ENCODE measurements around the gene TMEM106C.

Gene TMEM106C

DNA sequence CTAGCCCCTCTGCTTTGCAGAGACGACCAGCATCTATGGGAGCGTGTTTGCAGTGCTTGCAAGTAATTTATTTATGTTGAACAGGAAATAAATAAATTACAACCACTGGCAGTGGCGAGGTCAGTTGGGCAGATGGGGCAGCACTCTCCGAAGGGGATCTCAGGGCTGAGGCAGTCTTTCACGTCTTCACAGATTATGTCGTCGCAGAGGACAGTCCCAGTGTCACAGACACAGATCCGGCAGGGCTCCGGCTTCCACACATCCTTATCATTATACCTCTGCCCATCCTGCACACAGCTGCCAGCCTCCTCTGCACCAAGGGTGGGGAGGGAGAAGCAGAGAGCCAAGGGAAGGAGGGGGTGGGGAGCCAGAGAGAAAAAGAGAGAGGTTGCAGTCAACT is 36.4 kb downstream of the TMEM106C start:
- DNase-seq = no peak

DNA sequence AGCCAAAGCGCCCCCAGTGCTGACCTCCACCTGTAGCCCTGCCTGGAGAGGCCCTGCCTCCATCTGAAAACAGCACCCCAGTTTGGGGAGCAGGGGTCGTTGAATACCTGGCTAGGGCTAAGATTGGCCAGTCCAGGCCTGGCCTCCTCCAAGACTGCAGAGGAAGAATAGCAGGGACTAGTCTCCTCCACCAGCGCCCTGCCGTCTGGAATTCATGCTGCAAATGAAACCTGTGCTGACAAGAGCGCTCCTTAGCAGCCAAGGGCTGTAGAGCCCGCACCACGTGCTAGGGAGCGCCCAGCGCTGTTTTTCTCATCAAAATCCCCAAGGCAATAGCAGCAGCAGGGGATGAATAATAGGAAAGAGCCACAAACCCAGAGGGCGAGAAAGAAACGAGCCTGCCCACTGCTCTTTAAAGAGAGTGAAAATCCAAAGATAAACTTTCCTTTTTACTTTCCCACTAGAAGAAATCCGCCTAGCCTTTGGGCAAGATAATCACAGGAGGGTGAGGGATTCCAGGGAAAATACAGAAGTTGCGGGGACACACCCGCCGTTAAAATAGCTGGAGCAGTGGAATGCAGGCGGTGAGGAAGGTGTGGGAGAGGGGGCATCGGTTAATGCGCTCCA is 37.6 kb downstream of the TMEM106C start:
- DNase-seq = peak in 1 of 2 experiments; percentile 32

DNA sequence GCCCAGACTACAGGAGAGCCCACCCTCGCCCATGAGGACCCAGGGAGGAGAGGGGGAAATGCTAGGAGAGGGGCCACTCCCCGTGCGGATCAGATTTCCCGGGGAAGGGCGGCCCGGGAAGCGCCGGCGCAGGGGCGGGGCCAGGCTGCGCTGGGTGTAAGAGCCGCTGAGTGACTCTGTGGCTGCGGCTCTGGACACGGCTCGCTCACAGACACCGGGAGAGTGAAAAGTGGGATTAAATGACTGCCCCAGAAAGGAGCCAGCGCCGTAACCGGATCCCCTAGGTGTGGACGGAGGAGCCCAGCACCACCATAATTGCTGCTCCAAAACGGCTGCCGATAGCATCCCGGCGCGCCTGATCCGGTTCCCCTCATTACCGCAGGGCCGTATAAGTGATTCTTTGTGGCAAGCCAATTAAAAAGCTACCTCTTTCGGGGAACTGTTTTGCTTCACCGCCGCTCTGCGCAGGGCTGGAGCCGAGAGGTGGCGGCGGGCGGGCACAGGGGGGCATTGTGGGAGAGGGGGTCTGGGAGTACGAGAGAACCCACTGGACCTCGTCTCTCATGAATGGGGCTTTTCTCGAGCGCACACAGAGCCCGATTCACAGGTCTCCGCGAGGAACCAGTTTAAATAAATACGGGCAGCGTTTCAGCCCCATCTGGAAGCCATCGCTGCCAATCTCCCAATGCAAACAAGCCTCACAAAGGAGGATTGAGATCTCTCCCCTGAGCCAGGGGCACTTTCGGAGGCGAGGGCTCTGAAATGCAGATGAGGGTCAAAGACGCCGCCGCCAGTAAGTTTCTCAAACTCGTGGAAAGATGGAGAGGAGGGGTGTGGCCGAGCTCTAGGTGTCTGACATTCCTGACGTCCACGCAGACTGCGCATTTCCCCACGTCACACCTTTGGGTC is 38.4 kb downstream of the TMEM106C start:
- DNase-seq = peak in 1 of 2 experiments; percentile 20

DNA sequence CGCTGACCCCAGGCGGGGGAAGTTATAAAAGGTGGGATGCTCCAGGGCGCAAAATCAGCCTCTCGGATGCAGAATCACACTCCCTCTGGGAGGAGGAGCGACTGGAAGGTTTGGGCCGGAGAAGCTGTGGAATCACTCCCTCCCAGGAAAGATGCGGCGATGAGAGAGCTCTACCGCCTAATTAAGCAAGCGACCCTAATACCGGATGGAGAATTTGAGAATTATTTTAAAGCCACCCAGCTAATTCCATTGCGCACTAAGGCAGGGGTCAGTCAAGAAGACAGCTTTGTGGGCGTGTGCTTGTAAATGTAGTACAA is 39.0 kb downstream of the TMEM106C start:
- no peak for DNase-seq

DNA sequence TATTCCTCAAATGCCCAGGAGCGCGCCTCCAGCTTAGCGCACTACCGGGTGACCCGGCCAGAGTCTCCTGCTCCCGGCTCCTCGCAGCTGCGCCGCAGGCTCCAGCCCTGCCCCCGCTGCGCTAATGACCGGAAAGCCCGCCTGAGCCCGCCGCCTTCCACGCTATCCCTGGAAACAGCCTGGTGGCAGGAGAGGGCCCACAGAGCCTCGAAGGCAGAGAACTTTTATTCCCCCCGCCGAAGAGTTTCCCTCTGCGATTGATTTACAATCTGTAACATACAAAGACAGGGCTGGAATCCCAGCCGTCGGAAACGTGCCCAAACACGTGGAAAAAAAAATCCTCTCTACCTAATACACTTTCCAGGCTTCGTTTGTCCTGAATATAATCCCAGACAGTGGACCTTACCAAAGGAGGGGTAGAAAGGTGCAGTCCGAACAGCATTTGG is 39.4 kb downstream of the TMEM106C start:
- DNase-seq = no peak

DNA sequence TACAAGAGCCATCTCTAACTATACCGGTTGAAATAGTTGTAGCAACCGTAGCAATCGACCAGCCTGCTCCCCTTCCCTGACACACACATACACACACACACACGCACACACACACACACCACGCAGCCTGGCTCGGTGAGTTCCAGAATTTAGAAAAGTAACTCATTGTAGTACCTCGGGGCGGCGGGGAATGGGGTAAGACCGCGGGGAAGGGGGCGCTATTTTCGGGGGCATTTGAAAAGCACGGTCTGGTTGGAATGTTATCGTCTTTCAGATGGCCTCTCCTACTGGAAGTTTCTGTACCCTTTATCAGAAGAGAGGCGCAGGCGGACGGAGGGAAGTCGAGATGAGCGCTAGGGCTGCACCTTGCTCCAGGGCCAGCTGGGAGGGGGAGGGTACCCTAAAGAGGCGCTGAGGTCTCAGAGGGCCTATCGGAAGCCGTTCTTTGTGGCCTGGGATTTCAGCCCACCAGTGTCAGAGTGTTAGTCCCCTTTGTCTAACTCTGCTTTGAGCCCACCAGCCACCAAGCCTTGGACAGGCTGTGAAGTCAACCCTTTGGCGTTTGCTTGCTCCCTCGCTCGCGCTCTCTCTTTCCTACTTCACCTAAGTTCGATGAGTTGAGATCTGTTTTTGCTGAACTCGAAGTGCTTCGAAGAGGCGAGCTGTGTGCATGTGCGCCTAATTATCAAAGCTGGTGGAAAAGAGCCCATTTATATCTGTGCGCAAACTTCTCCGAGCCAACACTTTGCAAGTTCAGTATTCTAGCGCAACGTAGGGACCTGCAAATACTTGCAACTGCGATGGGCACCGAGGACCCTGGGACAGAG is 40.0 kb downstream of the TMEM106C start:
- DNase-seq = no peak

DNA sequence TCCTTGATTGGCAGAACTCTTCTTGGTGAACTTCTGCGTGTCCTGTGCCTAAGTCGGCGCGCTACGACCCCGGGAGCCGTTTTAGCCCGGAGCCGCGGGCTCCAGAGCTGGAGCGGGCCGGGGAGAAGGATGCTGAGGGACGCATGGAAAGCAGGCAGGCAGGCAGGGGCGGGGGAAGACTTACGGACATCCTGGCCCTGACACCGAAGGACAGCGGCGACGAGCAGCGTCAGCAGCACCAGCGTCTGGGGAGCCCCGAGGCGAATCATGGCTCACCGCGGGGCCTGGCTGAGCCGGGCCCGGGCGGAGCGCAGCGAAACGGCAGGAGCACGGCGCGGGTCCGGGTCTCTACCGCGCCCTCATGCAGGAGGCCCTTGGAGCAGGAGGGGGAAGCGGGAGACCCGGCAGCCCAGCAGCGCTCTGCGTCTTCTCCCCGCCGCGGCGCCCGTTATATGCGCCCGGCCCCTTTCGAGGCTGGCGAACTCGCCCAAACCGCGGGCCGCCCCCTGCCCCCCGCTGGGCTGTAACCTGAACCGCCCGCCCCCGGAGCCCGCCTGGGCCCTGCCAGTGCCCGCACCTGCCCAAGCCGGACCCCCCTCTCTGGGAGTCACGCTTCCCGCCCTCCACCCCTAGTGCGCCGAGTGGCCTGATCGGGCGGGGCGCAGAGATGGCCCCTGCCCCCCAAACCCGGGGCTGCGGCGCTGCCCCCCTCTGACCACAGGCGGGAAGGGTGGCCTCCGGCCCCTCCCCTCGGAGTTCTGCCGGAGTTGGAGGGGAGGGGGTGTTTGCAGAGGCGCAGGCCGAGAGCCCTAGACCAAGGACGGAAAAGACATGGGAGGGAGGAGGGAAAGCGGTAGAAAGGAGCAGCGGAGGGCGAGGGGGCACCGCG is 40.9 kb downstream of the TMEM106C start, which contains the start of gene COL2A1:
COL2A1 (minus strand) TSS at position 424 of the 889 bp plus-strand sequence; CDS start at position 269, 155 bp downstream.
- DNase-seq = no peak

DNA sequence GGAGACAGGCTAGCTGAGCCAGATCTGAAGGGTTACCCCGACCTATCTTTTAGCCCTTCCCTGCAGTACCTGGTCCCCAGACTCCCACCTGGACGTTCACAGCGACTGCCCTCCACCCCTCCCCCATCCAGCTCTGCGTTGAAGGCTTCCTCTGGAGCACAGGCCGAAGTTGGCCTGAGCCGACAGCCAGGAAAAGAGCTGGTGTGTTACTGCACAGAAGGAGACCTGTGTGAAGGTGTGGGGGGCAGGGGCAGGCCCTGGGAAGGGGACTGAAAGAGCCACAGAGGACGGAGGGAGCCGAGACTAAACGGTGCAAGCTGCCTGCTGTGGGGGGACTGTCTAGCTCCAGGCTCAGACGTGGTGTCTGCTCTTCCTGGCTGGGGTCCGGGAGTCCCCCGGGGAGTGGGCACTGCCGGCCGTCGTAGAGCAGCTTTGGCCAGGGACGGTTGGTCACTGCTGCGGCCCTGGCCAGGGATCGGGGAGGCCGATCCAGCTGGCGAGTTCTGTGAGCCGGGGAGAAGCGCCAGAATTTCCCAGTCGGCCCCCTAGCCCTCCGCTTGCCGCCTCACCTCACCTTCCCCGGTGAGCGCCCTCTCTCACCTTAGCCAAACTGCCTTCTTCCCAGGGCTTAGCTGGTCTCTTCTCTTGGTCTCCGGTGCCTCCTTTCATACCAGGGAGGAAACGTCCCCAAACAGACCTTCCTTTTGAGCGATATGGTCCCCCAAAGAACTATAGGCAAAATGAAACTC is 41.8 kb downstream of the TMEM106C start:
- DNase-seq = no peak

DNA sequence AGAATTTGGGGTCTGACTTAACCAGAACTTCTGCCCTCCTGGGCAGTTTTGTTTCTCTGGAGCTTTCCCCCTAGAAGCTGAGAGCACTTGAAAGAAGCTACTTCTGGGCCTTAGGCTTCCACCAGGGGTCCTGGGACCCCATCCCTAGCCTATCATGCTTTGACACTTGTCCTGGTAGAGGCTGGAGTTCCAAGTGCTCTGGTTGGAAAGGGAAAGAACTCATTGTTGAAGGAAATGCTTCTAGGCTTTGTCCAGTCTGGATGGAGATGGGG is 42.3 kb downstream of the TMEM106C start:
- DNase-seq = no peak

DNA sequence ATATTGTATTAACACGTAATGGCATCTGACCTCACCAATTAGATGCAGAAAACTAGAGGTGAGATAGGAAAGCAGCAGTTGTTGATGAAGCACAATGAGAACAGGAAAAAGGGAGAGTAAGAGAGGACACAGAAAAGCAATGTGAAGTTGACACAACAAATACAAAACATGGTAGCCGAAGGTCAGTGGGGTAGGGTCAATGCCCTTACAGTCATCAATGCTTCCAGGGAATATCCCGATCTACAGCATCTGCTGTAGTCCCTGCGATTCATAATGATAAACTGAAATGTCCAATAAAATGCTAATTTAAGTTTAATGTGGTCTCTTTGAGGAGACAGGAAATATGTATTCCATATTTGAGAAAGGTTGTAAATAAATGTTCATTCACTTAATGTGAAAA is 43.8 kb downstream of the TMEM106C start:
- no peak for DNase-seq

DNA sequence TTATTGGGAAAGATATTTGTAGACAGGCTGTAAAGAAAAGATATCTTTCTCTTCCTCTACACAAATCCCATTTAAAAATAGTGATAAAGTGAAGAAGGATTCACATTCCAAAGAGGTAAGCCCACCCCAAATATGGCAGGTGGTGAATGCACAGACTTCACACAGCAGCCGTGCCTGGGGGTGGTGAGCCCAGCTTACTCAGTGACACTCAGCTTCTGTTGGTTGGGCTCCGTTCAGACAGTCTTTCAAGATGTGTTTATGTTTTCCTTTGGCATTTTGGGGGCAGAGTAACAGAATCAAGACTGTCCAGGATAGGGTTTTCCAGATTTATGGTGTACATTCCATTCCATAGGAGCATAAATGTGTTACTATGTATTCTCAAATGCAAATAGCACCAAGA is 45.0 kb downstream of the TMEM106C start:
- DNase-seq = no peak

DNA sequence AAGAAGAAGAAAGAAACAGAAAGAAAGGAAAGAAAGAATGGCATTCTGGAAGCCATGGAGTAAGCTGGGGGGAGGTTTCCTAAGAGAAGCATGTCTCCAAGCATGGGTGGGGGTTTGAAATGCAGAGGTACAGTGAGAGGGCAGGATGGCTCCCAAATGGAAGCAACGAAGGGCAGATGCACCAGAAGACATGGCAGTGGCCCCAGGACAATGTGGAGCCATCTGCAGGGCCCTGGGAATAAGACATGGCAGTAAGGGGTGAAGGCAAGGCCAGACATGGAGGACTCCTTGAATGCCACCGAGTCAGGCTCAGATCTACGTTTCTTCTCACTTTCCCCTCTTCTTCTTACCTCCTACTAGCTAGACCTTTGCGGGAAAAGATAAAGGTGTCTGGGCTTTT is 45.6 kb downstream of the TMEM106C start:
- DNase-seq = no peak

DNA sequence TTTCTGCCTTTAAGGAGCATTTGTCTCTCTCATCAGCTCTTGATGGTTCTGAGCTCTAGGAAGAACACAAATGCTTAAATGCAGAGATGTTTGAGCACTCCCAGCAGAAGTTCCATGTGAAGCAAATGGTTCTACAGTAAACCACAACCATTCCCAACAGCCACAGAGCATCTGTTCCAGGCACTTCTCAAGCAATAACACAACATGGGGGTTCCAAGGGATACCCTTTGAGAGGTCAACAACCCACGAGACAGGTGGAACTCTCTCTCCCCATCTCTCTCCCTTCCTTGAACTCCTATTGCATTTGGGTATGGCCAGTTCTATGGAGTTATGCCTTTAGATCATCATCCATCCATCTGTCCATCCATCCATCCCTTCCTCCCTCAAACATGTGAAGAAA is 46.1 kb downstream of the TMEM106C start:
- DNase-seq = no peak

DNA sequence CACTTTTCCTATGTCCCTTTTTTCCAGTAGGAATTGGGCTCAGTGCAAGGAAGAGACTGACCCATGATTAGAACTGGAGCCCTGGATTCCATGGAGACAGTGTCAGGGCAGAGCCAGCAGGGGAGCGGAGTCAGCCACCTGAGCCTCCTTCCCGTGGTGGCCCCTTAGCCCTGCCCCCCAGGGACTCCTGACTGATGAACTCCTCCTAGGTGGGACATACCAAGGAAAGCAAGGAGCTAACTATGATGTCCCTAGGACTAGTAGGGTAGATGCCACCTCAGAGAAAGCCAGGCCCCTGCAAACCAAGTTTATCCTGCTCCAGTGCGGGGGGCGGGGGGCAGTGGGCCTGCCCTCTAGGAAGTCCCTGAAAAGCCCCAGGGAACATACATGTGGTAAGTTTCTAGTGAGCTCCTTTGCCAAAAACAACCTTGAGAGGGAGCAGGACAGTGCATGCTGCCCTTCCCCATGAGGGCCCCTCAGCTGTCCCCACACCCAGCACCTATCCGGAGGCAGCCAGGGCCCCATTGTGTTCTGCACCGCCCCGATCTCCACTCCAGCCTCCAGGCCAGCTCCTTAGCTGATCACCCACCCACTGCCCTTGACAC is 47.1 kb downstream of the TMEM106C start:
- DNase-seq = no peak

DNA sequence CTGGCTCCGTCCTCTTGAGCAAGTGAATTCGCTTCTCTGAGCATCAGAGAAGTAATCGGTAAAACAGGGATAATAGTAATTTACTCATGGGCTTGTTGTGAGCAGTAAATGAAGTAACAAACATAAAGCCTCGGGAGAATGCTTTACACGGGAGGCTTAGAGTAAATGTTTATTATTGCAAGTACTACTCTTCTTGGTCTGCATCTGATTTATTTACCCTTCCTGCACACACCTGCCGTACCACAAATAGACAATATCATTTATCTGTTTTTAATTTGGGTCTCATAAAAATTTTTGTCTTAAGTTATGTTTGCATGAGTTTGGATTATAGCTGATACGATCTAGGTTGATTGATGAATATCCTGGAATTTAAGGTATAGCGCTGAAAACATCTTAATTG is 48.7 kb downstream of the TMEM106C start:
- no peak for DNase-seq

DNA sequence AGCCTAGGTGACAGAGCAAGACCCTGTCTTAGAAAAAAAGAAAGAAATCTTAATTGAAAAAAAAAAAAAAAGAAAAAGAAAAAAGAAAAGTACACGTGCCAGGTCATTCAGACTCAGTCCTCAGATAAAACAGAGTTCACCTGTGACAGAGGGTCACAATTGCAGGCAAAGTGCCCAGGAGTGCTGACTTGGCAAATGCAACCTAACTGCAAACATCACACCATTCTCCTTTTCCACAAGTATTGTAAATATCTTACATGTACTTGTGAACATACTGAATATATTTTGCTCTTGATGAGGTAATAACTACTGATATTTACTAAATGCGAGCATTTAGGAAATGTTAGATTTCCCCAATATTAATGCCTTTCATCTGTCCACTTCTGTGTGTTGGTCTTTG is 49.9 kb downstream of the TMEM106C start:
- DNase-seq = no peak

DNA sequence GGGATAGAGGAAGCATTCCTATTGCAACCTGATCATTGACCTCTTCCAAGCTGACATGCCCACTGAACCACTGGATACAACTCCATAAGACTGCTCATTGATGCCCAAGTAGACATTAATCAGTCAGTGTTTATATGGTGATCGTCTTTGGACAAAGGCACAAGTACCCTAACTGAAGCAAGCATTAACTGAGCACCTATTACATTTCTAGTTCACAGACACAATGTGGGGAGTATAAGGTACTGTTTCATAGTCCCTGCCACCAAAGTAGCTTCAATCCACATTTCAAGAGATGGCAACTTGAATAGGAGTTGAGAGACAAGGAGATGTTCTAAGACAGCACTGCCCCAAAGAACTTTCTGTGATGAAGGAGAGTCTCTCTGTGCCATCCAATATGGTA is 51.7 kb downstream of the TMEM106C start:
- no peak for DNase-seq

DNA sequence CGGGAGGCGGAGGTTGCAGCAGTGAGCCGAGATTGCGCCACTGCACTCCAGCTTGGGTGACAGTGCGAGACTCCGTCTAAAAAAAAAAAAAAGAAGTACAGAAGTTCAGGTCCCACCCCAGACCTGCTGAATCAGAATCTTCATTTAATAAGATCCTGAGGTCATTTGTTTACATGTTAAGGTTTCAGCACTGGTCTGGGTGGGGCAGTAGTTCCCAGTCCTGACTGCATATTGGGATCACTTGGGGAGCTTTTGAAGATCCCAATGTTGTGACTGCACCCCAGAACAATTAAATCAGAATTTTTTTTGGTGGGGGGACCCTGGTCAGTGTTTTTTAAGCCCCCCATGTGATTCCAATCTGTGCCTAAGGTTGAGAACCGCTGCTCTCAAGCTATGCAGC is 52.6 kb downstream of the TMEM106C start:
- DNase-seq = no peak

DNA sequence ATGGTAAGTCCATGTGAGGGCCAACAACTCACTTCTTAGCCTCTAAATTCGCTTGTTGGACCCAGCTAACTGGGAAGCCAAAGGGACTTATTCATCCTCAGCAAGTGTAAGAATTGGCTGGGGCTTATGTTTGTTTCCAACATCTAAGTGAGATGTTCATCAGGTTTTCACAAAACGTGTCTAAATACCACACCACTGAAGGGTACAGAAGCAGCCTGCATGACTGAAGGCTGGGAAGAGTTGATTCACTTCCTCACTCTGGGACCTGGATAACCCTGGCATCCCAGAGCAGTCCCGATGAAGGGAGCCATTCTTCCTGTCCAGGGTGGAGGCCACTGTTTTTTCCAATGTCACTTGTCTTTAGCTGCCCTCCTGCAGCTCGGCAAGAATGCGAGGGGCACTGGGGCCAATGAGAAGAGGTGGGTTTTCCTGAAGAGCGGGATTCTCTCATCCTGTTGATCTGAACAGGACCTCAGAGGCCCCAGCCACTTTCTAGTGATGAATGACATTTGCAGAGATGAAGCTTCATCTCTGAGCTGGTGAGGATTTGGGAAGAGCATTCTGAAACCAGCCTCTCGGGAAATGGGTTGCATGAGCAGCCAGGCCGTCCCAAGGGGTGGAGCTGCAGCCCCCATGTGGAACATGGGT is 53.1 kb downstream of the TMEM106C start:
- DNase-seq = no peak

DNA sequence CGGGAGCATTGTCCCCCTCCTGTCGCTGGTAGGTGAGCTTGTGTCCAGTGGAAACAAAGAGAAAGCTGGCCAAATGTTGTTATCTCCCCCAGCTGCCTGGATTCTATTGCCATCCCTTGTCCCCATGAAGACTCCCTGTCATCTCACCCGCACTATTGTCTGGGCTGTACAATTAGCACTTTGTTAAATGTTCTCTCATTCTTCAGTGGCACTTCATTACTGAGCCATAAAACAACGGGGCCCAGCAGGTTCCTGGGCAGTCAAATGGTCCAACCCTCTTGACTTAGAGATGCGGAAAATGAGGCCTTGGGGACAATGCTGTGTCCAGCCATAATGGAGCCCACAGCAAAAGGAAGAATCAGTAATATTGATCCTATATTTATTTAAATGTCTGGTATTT is 54.1 kb downstream of the TMEM106C start:
- DNase-seq = no peak
